HT1080 (cell line): Measurements from ENCODE around the gene GALNT9. TPM values are rescaled to one million over a fixed set of nuclear protein-coding genes. Genes with fewer than 3 reads are reported as not detected.
A peak's percentile ranks its signal among the peaks of the same experiment; 100 is the strongest.
"Not testable (repeated sequence)": the region's sequence is repeated elsewhere in the genome, so short reads cannot be mapped to it uniquely, and the experiment has no call there.

Experiments used
- DNase-seq: peaks from one replicate; pipeline ENCODE4 v3.0.0-alpha.2; 2015; ENCODE audit warnings: low read depth
- total RNA-seq: library from RNA; depleted of rRNA; stranded (reverse); fragments of >200 nt; shearing (Covaris generic); gene quantifications from 2 replicates; pipeline ENCODE4 v1.2.3, GENCODE V29; 2014

Gene GALNT9
- total RNA-seq, 1 experiment from 2014 or later: not detected

DNA sequence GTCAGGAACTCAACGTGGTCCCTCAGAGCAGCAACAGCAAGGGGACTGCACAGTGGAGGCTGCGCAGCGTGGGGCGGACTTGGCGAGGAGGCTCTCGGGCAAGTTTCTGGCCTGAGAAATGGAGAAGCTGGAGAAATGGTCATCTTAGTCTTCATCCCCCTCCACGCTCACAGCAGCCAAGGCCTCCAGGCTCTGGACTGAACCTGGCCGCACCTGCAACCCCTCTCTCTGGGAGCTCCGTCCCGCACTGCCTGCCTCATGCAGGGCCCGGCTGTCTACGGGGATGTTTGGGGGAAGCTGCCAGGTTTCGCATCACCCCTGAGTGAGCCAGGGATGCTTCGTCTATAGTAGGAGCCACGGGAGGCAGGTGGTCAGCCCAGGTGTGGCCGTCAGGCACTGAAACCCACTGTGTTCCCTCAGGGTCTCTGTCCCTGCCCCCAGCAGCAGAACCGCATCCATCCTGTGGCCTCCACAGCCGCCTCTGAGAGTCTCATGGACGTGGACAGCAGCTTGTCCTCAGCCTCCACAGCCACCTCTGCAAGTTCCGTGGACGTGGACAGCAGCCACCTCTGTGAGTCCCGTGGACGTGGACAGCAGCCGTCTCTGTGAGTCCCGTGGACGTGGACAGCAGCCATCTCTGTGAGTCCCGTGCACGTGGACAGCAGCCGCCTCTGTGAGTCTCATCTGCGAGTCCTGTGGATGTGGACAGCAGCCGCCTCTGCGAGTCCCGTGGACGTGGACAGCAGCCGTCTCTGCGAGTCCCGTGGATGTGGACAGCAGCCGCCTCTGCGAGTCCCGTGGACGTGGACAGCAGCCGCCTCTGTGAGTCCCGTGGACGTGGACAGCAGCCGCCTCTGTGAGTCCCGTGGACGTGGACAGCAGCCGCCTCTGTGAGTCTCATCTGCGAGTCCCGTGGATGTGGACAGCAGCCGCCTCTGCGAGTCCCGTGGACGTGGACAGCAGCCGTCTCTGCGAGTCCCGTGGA is 29.1 kb upstream of the GALNT9 start:
- not testable (repeated sequence) for DNase-seq

GRCh38 chr12:132357623-132358186 is 28.3 kb upstream of the GALNT9 start:
- no peak for DNase-seq

DNA sequence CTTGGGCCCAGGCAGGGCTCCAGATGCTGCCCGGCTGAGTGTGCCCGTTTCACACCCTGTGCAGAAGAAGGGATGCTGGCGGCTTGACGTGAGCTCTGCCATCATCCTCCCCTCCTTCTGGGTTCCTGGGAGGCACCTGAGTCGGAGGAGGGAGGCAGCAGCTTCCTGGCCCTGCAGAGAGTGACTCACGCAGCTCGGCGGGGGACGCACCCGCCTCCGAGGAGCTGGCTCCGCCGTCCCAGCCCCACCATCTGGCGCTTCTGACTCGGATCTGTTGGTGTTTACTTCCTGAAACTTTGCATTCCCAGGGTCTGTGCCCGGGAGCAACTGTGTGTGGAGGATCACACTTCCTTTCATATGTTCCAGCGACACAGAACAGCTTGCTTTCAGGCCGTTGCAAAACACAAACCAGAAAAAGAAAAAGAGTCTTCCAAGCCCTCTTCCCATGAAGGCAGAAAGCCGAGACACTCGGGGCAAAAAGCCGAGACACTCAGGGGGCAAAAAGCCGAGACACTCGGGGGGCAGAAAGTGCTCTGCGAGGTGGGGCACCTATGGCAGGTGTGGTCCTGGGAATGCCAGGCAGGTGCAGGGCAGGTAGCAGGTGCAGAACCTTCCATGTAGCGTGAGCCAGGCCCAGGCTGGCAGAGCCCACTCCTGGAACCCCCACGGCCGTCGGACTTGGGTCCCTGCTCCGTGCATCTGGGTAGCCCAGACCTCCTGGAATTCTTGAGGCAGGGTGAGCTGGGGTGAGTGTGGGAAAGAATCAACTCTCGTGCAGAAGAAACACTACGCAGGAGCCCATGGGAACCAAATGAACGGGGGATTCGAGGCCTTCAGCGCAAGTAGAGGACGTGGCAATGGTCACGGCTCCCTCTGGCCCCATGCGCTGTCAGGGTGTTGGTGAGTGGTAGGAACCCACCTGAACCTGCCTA is 27.6 kb upstream of the GALNT9 start:
- peak; percentile 77 for DNase-seq

DNA sequence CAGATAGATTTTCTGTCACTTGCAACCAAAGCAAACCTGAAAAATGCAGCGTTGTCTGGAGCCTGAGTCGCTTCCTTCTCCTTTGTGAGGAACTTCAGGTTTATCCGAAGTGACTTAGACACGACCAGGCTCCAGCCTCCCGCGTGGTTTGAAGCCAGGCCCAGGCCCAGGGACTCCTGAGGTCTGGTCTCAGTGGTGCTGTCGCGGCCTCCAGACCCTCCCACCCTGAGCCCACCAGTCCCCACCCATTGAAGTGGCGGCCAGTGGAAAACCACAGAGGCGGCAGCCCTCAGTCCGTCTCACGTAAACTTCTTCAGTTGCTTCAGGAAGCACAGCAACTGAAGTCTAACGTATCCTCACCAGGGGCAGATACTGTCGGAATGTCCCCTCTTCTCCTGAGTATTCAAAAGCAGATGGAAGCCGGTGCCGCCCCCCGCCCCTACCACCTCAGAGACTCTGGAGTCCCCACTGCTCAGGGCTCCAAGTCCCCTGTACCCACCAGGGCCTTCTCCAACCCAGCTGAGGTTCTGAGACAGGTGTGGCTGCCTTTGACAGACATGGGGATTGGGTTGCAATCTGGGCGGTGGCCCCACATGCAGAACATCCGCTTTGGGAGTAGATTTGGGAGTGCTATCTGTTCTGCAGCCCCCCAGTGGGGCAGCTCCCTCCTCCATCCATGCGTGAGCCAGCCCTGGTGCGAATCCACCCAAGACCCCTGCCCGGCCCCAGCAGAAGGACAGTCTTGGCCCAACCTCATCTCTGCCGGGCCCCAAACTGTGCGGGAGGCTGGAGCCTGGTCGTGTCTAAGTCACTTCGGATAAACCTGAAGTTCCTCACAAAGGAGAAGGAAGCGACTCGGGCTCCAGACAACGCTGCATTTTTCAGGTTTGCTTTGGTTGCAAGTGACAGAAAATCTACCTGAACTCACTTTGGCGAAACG is 26.6 kb upstream of the GALNT9 start:
- no peak for DNase-seq

DNA sequence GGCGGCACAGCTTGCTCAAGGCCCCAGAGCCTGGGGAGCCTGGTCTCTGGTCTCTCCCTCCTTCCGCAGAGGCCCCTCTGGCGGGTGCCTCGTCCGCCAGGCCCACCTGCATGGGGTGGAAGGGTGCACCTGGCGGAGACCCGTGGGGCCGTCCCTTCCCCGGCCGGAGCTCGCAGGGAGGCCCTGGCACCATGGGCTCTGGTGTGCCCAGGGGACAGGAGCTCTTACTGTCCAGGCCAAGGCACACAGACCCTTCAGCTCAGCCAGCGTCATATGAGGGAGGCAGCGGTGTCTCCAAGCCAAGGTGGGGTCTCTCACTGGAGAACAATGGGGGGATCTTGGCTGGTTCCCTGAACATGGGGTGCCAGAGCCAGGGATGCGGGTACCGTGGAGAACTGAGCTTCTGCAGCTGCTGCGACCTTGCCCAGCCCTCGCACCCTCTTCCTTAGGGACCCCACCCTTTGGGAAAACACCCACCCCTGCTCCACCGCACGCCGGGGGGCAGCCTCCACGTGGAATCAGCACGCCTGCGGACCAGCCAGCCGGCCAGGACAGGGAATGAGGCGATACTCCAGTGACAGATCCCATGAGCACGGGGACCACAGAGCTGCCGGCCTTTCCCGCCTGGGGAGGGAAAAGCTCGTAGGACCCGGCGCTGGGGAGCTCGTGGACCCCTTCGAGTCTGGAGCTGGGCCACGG is 25.7 kb upstream of the GALNT9 start:
- no peak for DNase-seq

- DNase-seq: no peak
Measured at GRCh38 chr12:132354211-132354981, 25.0 kb upstream of the GALNT9 start.

DNA sequence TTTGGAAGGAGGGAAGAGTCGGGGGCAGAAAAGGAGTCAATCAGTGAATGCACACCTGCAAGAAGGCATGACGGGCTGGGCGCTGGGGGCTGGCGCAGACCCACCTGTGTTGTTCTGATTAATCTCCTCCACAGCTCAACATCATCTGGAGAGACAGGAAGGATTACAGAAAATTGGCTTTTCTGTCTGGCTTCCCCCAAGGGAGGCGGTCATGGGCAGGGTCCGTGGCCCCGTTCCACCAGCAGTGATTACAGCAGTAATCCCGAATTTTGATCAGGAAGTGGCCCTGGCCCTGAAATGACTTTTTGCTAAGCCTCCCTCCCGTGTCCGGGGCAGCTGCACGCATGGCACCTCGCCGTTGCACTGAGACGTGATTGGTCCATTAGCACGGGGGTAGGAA is 24.4 kb upstream of the GALNT9 start:
- no peak for DNase-seq

DNA sequence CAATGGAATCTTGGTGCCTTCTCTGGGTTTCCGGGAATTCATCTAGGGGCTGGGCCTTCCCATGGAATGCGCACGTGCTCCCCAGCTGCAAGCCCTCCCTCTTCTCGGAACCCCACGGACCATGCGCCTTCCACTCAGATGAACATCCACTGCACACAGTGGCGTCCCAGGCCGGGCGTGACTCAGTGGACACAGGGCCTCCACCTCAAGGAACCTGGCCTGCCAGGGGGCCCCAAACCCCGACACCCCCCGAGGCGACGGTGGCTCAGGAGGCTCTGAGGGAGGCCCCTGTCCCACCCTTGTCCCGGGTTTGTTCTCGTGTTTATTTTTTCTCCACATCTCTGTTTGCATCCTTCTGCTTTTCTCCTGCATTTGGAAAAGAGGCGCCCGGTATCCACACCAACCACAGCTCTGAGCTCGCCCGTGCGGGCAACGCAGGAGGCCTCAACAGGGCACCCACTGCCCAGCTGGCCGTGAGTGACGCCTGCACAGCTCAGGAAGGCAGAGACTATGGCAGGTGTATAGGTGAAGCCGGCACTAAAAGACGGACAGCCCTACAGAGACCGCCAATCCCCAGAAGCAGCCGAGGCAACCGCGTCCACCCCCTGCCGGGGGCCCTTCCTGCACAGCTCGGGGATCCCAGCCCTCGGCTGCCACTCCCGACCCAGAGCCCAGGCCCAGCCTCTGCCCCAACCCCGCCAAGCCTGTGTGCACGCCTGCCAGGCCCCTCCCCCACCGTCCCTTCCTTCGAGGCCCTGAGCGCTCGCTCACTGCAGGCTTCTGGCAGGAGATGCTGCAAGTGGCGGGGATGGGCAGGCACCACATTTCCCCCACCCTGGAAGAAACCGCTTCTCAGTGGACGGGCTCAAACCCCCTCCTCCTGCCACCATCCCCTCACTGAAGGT is 23.8 kb upstream of the GALNT9 start:
- DNase-seq: no peak

DNA sequence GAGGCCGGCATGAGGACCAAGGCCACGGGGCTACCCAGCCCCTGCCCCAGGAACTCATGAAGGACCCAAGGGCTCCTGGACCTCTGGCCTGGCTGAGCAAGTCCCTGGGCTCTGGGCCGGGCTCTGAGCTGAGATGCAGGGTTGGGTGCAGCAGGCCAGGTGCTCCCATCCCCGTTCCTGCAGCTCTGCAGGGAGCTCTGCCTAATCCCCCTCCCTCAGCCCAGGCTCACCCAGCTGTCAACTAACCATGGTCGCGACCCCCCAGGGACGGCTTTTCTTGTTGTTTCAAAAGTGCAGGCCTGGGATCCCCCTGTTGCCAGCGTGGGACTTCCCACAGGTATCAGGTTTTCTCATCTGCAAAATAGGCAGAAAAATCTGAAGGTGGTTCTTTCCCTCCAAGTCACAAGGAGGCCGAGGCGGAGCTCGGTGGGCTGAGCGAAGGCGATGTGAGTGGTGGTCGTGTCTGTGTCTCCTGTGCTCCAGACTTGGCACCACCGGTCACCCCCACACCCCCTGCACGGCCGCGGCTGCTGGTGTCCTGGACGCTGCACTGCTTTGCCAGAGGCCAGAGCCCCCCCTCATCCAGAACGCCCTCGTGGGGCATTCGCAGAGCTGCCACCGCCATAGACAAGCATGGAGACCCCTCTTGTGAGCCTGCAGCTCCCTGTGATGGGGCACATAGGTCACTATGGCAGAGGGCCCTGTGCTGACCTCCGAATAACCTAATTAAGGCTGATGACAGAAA is 22.5 kb upstream of the GALNT9 start:
- no peak for DNase-seq

- no peak for DNase-seq
Measured at GRCh38 chr12:132349501-132350131, 20.2 kb upstream of the GALNT9 start.

- DNase-seq: no peak
Measured at GRCh38 chr12:132348176-132348575, 18.8 kb upstream of the GALNT9 start.

- no peak for DNase-seq
Measured at GRCh38 chr12:132347176-132347855, 17.9 kb upstream of the GALNT9 start.

DNA sequence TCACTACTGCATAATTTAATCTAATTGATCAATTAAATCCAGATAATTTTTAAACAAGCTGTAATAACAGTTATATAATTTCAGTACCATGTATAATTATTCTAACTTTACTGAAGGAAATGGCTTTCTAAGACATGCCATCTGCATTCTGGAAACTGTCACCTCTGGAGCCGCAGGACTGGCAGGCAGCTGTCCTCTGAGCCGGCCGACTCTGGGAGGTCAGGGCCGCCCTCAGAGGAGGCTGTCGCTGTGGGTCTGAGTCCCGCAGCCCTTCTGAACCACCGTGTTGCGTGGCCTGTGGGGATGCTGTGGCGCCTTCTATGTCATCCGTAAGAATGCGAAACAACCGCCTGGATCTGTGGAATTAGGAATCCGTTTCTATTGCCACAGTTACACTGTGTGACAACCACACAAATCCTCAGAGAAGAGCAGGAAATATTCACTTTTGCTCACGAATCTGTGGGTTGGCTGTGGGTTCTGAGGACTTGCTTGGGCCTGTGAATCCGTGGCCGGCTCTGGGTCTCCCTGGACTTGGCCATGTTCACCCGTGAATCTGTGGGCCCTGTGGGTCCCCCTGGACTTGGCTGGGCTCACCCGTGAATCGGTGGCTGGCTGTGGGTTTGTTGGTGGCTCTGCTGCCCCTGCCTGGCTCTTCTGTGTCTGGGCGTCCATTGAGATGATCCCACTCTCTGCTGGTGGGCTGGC is 17.2 kb upstream of the GALNT9 start:
- no peak for DNase-seq

DNA sequence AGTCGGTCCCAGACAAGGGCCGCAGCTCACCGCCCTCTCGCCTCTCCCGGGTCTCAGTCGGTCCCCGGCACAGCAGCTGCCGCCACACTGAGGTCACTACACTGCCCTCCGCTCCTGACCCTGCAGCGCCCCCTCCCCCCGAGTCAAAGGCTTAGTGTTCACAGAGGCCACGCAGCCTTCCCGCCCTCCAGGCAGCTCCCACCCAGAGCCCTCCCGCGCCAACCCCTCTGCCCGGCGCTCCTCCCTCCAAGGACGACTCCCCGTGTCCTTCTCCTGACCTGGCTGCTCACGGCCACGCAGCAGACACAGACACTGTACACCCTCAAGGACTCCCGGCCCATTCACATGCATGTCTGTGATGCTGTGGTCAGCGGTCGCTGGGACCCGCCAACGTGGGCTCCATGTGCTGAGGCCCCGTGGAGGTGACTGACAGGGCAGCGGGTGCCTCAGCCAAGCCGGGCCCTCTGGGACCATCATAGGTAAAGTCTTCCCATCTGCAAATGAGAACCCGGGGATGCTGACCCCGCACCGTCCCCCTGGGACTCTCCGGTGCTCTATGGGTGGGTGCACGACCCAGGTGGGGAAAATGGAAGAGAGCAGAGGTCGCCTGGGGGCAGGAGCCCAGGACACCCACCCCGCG is 16.3 kb upstream of the GALNT9 start:
- no peak for DNase-seq

DNA sequence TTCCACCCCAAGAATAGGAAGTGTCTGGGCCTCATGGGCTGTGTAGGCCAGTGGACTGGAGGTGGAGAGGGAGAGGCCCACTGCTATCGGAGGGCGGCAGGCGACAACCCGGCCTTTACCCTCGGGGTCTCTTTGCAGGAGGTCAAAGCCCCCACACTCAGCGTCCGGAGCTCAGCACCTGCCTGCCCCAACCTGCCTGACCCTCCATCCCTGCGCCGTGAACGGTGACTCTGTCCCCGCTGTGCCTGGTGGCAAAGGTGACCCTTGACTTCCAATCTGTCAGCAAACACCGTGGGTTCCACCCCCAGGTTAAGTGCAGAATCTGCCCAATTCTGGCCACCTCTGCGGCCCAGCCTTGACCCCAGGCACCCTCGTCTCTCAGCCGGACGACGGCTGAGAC is 15.7 kb upstream of the GALNT9 start:
- no peak for DNase-seq
